ENCODE results near the gene TRAPPC6A. TPM values are rescaled to one million over a fixed set of nuclear protein-coding genes. Genes with fewer than 3 reads are reported as not detected.

The TRAPPC6A gene
- total RNA-seq, 1 experiment from 2014 or later = 59.9 TPM

DNA sequence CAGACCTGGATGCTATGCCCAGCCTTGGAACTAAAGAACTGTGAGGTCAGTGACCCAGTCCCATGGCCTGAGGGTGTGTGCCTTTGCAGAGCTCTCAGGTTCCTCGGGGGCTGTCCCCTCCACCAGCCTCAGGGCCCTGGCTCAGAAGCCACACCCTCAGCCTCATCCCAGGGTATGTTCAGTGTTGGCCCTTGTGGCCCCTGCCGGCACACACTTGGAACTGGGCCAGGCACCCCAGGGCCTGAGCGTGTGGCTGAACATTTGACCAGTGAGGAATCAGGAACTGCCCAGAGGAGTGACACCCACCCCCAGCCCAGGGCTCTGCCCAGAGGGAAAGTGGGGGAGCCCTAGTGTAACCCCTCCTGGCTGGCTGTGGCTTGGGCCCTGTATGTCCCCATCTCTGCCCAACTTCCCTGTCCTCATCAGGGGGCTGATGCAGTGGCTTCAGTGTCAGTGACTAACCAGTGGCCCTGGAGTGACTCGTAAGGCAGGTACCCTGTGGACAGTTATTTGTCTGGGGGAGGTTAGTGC is 27.2 kb downstream of the TRAPPC6A start:
- H3K4ac ChIP-seq (ENCODE audit: low read depth, low read length) = no peak overlapping the region
- H2BK12ac ChIP-seq (ENCODE audit: insufficient read length, low read depth, low read length) = no peak overlapping the region
- H3K9me3 ChIP-seq (ENCODE audit: control insufficient read depth, low read depth, low read length) = no peaks in the 10 kb centered on the region
- H3K23me2 ChIP-seq (ENCODE audit: insufficient read length, low read depth, low read length, poor library complexity, severe bottlenecking) = no peaks in the 10 kb centered on the region
- no peak for DNase-seq
- no peak overlapping the region for H3K23ac ChIP-seq (ENCODE audit: insufficient read length, low read depth, low read length)
- H2BK120ac ChIP-seq (ENCODE audit: low read depth, low read length, poor library complexity, severe bottlenecking) = no peak overlapping the region
- H3K18ac ChIP-seq (ENCODE audit: insufficient read length, low read depth, low read length) = no peak overlapping the region
- WGBS (ENCODE audit: extremely low coverage, insufficient read length, low lambda C conversion rate) = no CpG with 5 or more reads among the region's 4 CpGs
- H3K79me1 ChIP-seq (ENCODE audit: insufficient read depth, low read depth, low read length, poor library complexity, severe bottlenecking) = no peaks in the 10 kb centered on the region
- H3K27me3 ChIP-seq (ENCODE audit: insufficient read depth, low read length) = peaks cover 7% of the 10 kb centered on the region; the same call in 1 of the 2 replicates
- Mint-ChIP-seq H3K4me1 (peaks cover 8 to 14% of the 10 kb centered on the region in 2 experiments), H3K36me3 (ENCODE audit: insufficient read depth in 1 of 3, low read depth in 3 of 3) (peaks cover 0 to 6% (median 0%) of the 10 kb centered on the region in 3 experiments; a peak in 3 of 7 replicates), H3K27ac (no peak overlapping the region), H3K27me3 (ENCODE audit: low read depth) (peaks cover 45% of the 10 kb centered on the region), H3K4me3 (no peak overlapping the region), H3K9me3 (no peaks in the 10 kb centered on the region; a peak in 1 of 5 replicates)
- no peak overlapping the region for H2BK15ac ChIP-seq (ENCODE audit: low read depth, low read length)
- no peaks in the 10 kb centered on the region for H3K4me1 ChIP-seq (ENCODE audit: insufficient read depth, low read length)
- no peak overlapping the region for H3K4me2 ChIP-seq (ENCODE audit: insufficient read depth, insufficient read length, low read length)
- no peak overlapping the region for H3T11ph ChIP-seq (ENCODE audit: low read length)
- no peak overlapping the region for H3K56ac ChIP-seq (ENCODE audit: insufficient read length, low read depth, low read length)
- H3K9ac ChIP-seq (ENCODE audit: extremely low read depth, insufficient read length, low read length) = no peak overlapping the region
- no peak overlapping the region for H4K5ac ChIP-seq (ENCODE audit: insufficient read length, low read depth, low read length)
- H3K79me2 ChIP-seq (ENCODE audit: insufficient read depth, low read length) = no peaks in the 10 kb centered on the region
- H2BK20ac ChIP-seq (ENCODE audit: low read depth, low read length, poor library complexity, severe bottlenecking) = no peak overlapping the region
- H3K27ac ChIP-seq (ENCODE audit: insufficient read length, low read depth, low read length) = no peak overlapping the region
- H4K20me1 ChIP-seq (ENCODE audit: control insufficient read depth, insufficient read depth, insufficient read length) = no peaks in the 10 kb centered on the region
- no peak overlapping the region; the same call in 1 of the 2 replicates for H3K14ac ChIP-seq (ENCODE audit: insufficient read depth, low read length)
- TF ChIP-seq, protein P1, sequence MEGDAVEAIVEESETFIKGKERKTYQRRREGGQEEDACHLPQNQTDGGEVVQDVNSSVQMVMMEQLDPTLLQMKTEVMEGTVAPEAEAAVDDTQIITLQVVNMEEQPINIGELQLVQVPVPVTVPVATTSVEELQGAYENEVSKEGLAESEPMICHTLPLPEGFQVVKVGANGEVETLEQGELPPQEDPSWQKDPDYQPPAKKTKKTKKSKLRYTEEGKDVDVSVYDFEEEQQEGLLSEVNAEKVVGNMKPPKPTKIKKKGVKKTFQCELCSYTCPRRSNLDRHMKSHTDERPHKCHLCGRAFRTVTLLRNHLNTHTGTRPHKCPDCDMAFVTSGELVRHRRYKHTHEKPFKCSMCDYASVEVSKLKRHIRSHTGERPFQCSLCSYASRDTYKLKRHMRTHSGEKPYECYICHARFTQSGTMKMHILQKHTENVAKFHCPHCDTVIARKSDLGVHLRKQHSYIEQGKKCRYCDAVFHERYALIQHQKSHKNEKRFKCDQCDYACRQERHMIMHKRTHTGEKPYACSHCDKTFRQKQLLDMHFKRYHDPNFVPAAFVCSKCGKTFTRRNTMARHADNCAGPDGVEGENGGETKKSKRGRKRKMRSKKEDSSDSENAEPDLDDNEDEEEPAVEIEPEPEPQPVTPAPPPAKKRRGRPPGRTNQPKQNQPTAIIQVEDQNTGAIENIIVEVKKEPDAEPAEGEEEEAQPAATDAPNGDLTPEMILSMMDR (conservative IDR thresholded peaks at IDR 0.05) = no peak
- H4K91ac ChIP-seq (ENCODE audit: insufficient read length, low read depth, low read length) = no peak overlapping the region
- H4K8ac ChIP-seq (replicated peaks; ENCODE audit: insufficient read length, low read depth, low read length) = no peak overlapping the region
- no peak overlapping the region for H2AFZ ChIP-seq (ENCODE audit: low read length)
- H2AK5ac ChIP-seq (ENCODE audit: insufficient read length, low read length) = no peak overlapping the region
- no peak overlapping the region for H2BK5ac ChIP-seq (ENCODE audit: insufficient read length, low read length)

Measured in H9 (cell line).